HG03039 (cell line): ENCODE data around the gene TOMM20.

Experiments used
- ATAC-seq: cut with Tn5 transposase; IDR thresholded peaks from one replicate; pipeline ENCODE4 v1.9.1; 2021; ENCODE audit warnings: mild to moderate bottlenecking, moderate library complexity; ENCODE audit not compliant: unreplicated experiment

TOMM20 gene

DNA sequence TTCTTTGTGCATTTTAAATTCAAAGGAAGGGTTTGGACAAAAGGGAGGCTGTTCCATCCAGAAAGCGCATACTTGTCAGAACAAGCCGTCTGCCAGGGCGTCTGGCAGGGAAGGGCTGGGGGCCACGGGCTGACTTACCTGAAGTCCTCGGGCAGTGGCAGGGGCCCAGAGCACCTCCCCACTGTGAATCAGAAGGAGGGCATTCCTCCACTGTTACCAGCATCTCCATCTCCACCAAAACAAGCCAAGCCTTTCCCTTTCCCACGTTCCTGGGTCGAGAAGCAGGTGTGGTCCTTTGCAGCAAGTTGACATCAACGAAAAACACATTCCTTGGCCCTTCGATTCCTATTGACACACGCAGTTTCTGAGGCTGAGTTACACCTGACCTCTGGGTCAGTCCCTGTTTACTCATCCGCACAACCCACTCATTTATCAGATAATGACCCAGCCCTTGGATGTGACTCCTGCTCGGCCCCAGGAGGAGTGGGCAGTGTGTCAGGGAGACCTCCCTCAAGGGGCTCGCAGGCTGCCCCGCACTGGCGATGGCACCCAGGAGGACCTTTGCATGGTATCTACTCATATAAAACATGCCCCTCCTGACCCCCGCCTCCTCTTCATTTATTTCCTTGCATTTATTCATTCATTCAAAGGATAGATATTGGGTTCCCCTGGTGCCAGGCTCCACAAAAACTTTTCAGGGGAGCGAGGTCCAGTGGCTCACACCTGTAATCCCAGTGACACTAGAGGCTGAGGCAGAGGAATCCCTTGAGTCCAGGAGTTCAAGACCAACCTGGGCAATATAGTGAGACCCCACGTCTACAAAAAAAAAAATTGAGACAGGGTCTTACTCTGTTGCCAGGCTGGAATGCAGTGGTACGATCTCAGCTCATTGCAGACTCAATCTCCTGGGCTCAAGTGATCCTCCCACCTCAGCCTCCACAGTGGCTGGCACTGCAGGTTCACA lies 60.2 kb downstream of the TOMM20 start:
- ATAC-seq, result no peak

DNA sequence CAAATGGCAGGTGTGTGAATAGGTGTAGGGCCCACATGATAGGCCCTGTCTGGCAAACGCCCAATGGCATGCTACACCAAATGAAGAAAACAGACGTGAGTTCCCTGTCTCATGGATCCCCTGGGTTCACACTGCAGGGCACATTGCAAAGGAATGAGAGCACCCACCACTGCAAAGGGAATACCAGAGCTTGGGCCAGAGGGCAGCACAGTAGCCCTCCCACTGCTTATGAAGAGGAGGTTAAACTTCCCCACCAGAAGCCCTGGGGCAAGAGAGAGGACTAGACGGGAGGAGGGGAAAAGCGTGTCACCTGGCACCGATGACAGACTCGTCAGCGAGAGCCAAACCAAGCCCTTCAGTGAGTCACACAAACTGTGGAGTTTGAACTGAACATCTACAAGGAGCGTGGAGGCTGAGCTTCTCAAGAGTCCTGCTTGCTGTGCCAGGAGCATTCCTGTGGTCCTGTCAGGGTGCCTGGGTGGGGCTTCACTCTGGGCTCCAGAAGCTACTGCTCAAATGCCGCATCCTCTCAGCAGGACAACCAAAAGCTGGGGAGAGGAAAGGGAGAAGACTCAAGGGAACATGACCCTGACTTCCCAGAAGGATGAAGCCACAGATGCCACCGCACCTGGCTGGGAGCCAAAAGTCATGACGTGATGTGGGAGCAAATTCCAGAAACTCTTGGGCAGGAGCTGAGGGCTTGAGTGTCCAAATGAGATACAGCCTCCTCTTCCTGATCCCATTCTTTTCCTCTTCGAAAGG lies 61.1 kb downstream of the TOMM20 start:
- ATAC-seq, result no peak

GRCh38 chr1:235063068-235063765 lies 65.4 kb downstream of the TOMM20 start:
- no peak for ATAC-seq

DNA sequence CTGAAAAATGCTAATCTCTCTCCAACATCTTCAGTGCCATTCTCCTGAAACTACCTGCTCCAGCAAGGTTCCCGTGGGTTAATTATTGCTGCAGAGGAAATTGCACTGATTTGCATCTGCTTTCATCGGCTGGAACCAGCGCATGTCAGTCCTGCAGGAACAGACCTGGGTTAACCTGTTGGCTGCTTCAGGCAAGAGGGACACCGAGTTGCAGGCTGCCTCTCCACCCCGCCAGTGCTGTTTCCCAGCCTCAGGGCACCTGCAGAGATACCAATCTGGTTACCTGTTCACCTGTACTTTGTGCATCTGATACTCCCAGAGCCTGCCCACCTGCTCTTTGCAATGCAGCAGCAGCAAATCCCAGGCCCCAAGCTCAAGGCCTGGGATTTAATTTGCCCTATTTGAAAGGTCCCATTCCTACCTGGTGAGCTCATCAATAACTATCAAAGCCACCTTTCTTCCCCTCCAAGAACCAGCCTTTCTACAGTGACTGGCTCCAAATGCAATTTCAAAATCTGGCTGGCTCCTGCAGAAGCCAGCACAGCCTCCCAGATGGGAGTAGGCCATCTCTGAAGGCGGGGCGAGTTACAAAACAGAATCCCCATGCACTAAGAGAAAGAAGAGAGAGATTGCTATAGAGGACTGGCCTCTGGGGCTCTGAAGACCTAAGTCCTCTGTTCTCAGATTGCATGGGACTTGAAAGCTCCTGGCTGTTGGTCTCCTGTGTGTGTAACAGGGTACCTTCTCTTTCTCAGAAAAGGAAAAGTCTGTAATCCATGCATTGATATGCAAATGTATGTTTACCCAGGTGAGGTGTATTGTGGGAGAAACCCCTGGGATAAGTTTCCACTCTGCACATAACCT lies 67.8 kb downstream of the TOMM20 start:
- ATAC-seq, result no peak
